Skeletal muscle satellite cell (primary cell): ENCODE results near the gene PISD.

Experiments used
- H3K27me3 ChIP-seq: 2 replicates; pipeline ENCODE4 v1.7.0; 2013; ENCODE audit warnings: low read length; ENCODE audit not compliant: control insufficient read depth, insufficient read depth
- H3K36me3 ChIP-seq: 2 replicates; pipeline ENCODE4 v1.7.0; 2013; ENCODE audit warnings: mild to moderate bottlenecking, control low read depth, low read length; ENCODE audit not compliant: insufficient read depth
- H3K4me1 ChIP-seq: 2 replicates; pipeline ENCODE4 v1.7.0; 2013; ENCODE audit warnings: low read length; ENCODE audit not compliant: control insufficient read depth, insufficient read depth
- H3K4me2 ChIP-seq: 2 replicates; pipeline ENCODE4 v1.7.0; 2013; ENCODE audit warnings: mild to moderate bottlenecking, low read length
- H3K4me3 ChIP-seq: 2 replicates; pipeline ENCODE4 v1.7.0; 2013; ENCODE audit warnings: low read length
- H3K9ac ChIP-seq: 2 replicates; pipeline ENCODE4 v1.7.0; 2013; ENCODE audit warnings: mild to moderate bottlenecking, low read depth, low read length, moderate library complexity
- H3K9me3 ChIP-seq: replicated peaks from 2 replicates; pipeline ENCODE4 v1.7.0; 2013; ENCODE audit warnings: mild to moderate bottlenecking, control low read depth, low read length

PISD gene

GRCh38 chr22:31651664-31652063 is 10.4 kb downstream of the PISD start:
- peaks cover 19% of the 10 kb centered on the region for H3K36me3 ChIP-seq
- H3K4me1 ChIP-seq, result peaks cover 25% of the 10 kb centered on the region
- H3K27me3 ChIP-seq, result no peaks in the 10 kb centered on the region
- H3K9ac ChIP-seq, result no peak overlapping the region
- H3K9me3 ChIP-seq, result no peaks in the 10 kb centered on the region
- H3K4me2 ChIP-seq, result no peak overlapping the region
- no peak overlapping the region for H3K4me3 ChIP-seq

GRCh38 chr22:31650391-31650790 is 11.6 kb downstream of the PISD start:
- Histone ChIP-seq H3K27me3 (no peaks in the 10 kb centered on the region), H3K9ac (no peak overlapping the region)

GRCh38 chr22:31647523-31648320 is 14.3 kb downstream of the PISD start:
- H3K4me1 ChIP-seq, result peaks cover 33% of the 10 kb centered on the region
- no peaks in the 10 kb centered on the region for H3K27me3 ChIP-seq
- no peaks in the 10 kb centered on the region for H3K9me3 ChIP-seq
- no peak overlapping the region for H3K4me2 ChIP-seq
- peaks cover 21% of the 10 kb centered on the region for H3K36me3 ChIP-seq
- H3K4me3 ChIP-seq, result no peak overlapping the region
- peak overlapping the region; percentile 38 for H3K9ac ChIP-seq

More at GRCh38 chr22:31650391-31650790, 11.6 kb downstream of the PISD start:
- peaks cover 33% of the 10 kb centered on the region for H3K4me1 ChIP-seq
- H3K9me3 ChIP-seq, result no peaks in the 10 kb centered on the region
- peak overlapping the region; percentile 2 for H3K4me2 ChIP-seq
- no peak overlapping the region for H3K4me3 ChIP-seq
- peaks cover 19% of the 10 kb centered on the region for H3K36me3 ChIP-seq

DNA sequence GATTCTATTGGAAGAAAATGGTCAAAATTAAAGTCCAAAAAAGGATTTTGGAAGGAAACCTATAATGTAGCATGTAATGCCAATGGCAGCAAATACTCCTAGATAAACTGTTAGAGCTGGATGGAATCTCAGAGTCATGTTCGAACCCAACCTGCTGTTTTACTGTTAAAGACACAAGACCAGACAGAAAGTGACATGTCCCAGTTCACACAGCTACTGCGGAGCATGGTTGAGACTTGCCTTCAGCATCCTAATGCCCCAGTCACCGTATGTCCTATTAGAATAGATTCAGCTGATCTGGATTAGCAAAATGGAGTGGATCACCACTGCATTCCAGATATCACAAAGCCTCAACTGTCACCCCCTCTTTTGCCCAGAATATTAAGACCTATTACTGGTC is 14.9 kb downstream of the PISD start:
- Histone ChIP-seq H3K4me2 (no peak overlapping the region), H3K4me3 (no peak overlapping the region), H3K9ac (peak overlapping the region; percentile 19), H3K36me3 (peaks cover 25% of the 10 kb centered on the region), H3K9me3 (no peaks in the 10 kb centered on the region), H3K27me3 (no peaks in the 10 kb centered on the region), H3K4me1 (peaks cover 33% of the 10 kb centered on the region)

GRCh38 chr22:31646186-31647019 is 15.6 kb downstream of the PISD start:
- Histone ChIP-seq H3K27me3 (no peaks in the 10 kb centered on the region), H3K36me3 (peaks cover 26% of the 10 kb centered on the region), H3K4me3 (no peak overlapping the region), H3K9ac (peak overlapping the region; percentile 27), H3K4me2 (peak overlapping the region; percentile 0), H3K4me1 (peaks cover 33% of the 10 kb centered on the region), H3K9me3 (no peaks in the 10 kb centered on the region)

DNA sequence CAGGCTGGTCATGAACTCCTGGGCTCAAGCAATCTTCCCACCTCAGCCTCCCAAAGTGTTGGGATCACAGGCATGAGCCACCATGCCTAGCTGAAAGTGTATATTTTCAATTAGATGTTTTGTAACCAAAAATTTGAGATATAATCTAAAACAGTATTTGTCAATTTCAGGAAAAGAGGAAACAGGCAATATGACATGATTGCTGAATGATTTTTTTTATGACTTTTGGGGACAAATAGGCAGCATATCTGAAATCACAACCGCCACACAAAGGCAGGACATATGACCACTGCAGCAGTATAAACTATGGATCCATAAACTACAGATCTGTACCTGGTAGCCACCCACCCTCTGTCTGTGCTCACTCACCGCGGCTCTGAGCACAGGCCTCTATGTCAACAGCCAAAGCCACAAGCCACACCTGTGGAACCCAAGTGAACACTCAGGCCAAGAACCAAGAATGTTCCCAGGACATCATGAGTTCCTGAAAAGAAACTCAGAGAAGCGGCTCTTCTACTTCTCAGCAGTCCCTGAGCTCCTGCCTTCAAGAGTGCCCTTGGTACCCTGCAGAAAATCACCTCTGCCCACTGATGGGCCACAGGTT is 22.5 kb downstream of the PISD start:
- Histone ChIP-seq H3K9me3 (no peaks in the 10 kb centered on the region), H3K4me1 (peaks cover 18% of the 10 kb centered on the region), H3K9ac (no peak overlapping the region), H3K4me2 (no peak overlapping the region), H3K27me3 (no peaks in the 10 kb centered on the region), H3K36me3 (peaks cover 5% of the 10 kb centered on the region), H3K4me3 (no peak overlapping the region)

- no peaks in the 10 kb centered on the region for H3K9me3 ChIP-seq
- H3K27me3 ChIP-seq, result no peaks in the 10 kb centered on the region
- peak overlapping the region; percentile 60 for H3K4me2 ChIP-seq
- peaks cover 5% of the 10 kb centered on the region for H3K36me3 ChIP-seq
- peaks cover 18% of the 10 kb centered on the region for H3K4me1 ChIP-seq
- H3K9ac ChIP-seq, result no peak overlapping the region
- no peak overlapping the region for H3K4me3 ChIP-seq
Measured at GRCh38 chr22:31637891-31638618, 24.0 kb downstream of the PISD start.

DNA sequence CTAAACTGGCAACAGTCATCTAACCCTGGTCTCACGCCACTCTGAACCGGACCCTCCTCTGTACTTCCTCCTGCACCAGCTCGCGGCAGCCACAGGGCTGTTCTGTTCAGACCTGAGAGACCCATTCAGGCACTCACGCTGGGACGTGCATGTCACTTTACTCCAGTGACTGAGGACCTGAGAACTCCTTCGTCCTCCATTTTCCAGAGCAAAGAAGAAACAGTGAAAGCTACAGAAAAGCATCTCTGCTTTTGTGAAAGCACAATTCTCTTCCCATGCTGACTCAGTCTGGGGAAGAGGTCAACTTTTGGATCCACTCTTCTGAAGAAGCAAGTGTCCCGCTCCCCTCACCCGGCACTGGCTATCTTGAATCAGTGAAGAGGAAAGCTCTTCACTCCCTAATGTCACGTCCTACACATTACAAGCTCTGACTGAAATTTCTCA is 24.5 kb downstream of the PISD start:
- Histone ChIP-seq H3K36me3 (peaks cover 5% of the 10 kb centered on the region), H3K4me1 (peaks cover 18% of the 10 kb centered on the region), H3K9ac (no peak overlapping the region), H3K27me3 (no peaks in the 10 kb centered on the region), H3K4me2 (peak overlapping the region; percentile 60), H3K9me3 (no peaks in the 10 kb centered on the region), H3K4me3 (no peak overlapping the region)

DNA sequence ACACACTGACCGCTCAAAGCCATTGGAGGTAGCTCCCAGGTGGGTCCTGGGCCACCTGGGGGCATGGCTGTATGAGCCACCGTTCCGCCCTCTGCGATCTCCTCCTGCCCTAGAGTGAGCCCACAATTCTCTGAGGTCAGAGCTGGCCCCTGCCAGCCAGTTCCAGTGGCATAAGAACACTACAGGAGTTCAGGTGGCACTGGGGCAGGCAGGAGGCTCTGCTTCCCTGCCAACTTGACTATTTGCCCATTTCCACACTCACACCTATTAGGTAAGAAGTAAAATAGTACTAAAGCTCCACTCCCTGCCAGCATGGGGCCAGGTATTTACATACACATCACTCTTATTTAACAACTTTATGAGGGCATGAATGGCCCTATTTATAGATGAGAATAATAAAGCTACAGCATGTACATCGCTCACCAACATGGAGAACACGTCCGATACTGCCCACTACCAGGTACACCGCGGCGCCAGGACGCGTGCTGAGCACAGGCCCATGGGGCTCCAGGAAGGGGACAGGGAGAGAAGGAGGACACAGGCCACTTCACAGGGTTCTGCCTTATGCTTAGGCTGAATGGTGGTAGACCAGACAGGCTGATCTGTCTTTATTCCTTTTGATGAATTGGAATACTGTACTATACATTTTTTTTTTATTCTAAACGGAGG is 26.2 kb downstream of the PISD start:
- no peaks in the 10 kb centered on the region for H3K27me3 ChIP-seq
- H3K4me1 ChIP-seq, result peaks cover 27% of the 10 kb centered on the region
- H3K36me3 ChIP-seq, result no peaks in the 10 kb centered on the region
- H3K4me3 ChIP-seq, result no peak overlapping the region
- H3K9ac ChIP-seq, result no peak overlapping the region
- H3K9me3 ChIP-seq, result no peaks in the 10 kb centered on the region
- H3K4me2 ChIP-seq, result no peak overlapping the region

- H3K36me3 ChIP-seq, result peaks cover 22% of the 10 kb centered on the region
- H3K9ac ChIP-seq, result peak overlapping the region; percentile 96
Measured at GRCh38 chr22:31631436-31631835, 30.6 kb downstream of the PISD start.

More at GRCh38 chr22:31631436-31631835, 30.6 kb downstream of the PISD start:
- H3K4me1 ChIP-seq, result peaks cover 42% of the 10 kb centered on the region
- no peaks in the 10 kb centered on the region for H3K9me3 ChIP-seq
- H3K4me2 ChIP-seq, result peak overlapping the region; percentile 94
- peak overlapping the region; percentile 92 for H3K4me3 ChIP-seq
- no peaks in the 10 kb centered on the region for H3K27me3 ChIP-seq
